ENCODE measurements around the gene GPNMB.

GPNMB gene

DNA sequence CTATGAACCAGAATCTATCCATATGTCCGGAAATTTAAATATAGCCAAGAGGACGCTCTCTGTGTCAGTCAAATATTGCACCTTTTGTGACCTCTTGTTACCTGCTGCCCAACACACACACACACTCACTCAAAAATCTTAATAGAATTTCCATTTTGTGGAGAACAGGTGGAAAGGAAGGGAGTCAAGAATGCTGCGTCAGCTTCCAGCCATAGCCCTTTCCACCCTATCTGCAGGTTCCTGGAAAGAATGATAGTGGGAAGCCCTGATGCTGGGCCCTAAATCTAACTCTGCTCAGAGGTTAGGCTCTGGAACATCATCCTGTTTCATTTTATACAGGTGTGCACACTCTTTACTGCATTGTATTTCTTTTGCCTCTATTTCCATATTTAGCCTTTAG lies 9.6 kb upstream of the GPNMB start:
- H3K27me3 ChIP-seq (ENCODE audit: control insufficient read depth, low read length), result peaks cover 3% of the 10 kb centered on the region

DNA sequence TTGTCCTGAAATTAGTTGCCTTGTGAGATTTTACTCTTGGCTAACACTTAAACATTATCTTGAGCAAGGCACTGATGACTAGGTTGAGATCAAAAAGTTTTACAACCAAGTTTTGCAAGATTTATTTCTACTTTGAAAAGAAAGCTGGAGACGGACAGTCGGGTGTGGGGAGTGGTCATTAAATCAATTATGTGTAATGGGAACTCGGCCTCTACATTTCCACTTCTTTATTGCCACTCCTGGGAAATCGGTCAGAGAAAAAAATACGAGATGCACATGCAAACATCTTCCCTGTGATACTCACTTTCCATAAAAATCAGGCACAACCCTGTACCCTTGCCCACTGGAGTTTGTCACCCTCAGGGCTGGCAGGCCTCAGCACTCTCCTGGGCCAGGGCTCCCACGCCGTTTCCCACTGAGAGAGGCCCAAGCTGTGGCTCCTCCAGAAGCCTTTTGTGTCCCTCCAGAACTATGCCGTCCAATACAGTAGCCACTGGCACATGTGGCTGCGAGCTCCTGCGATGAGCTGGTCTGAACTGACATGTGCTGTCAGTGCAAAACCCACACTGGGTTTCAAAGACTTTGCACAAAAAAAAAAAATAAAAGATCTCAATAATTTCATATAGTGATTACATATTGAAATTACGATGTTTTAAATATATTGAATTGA lies 7.5 kb upstream of the GPNMB start:
- TF ChIP-seq, protein P1, sequence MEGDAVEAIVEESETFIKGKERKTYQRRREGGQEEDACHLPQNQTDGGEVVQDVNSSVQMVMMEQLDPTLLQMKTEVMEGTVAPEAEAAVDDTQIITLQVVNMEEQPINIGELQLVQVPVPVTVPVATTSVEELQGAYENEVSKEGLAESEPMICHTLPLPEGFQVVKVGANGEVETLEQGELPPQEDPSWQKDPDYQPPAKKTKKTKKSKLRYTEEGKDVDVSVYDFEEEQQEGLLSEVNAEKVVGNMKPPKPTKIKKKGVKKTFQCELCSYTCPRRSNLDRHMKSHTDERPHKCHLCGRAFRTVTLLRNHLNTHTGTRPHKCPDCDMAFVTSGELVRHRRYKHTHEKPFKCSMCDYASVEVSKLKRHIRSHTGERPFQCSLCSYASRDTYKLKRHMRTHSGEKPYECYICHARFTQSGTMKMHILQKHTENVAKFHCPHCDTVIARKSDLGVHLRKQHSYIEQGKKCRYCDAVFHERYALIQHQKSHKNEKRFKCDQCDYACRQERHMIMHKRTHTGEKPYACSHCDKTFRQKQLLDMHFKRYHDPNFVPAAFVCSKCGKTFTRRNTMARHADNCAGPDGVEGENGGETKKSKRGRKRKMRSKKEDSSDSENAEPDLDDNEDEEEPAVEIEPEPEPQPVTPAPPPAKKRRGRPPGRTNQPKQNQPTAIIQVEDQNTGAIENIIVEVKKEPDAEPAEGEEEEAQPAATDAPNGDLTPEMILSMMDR (IDR thresholded peaks at IDR 0.05; ENCODE audit: low read depth, low read length, poor library complexity, severe bottlenecking), result no peak
- no peak for TF ChIP-seq EZH2phosphoT487 (IDR thresholded peaks at IDR 0.05; ENCODE audit: borderline replicate concordance, low read length)

More for the DNA sequence above, 9.6 kb upstream of the GPNMB start:
- no peak overlapping the region for H3K4me3 ChIP-seq (ENCODE audit: low read length)
- TF ChIP-seq, protein P1 (IDR thresholded peaks at IDR 0.05; ENCODE audit: low read depth, low read length, poor library complexity, severe bottlenecking), result no peak
- TF ChIP-seq EZH2phosphoT487 (IDR thresholded peaks at IDR 0.05; ENCODE audit: borderline replicate concordance, low read length), result no peak
- no peaks in the 10 kb centered on the region for H3K36me3 ChIP-seq (ENCODE audit: control insufficient read depth, low read length)
- H3K79me2 ChIP-seq (ENCODE audit: control insufficient read depth, low read length), result no peaks in the 10 kb centered on the region
- H3K27ac ChIP-seq (ENCODE audit: low read depth, low read length), result no peak overlapping the region
- H3K4me2 ChIP-seq (ENCODE audit: low read length), result no peak overlapping the region
- no peaks in the 10 kb centered on the region for H3F3A ChIP-seq (ENCODE audit: control insufficient read depth, insufficient read depth)
- H3K9me3 ChIP-seq (ENCODE audit: control insufficient read depth, insufficient read depth, low read length), result no peaks in the 10 kb centered on the region
- no peaks in the 10 kb centered on the region for H4K20me1 ChIP-seq (ENCODE audit: control insufficient read depth, insufficient read depth, low read depth, low read length)
- H3K9me2 ChIP-seq (replicated peaks; ENCODE audit: control insufficient read depth, low read length), result no peaks in the 10 kb centered on the region
- H3K4me1 ChIP-seq (ENCODE audit: control insufficient read depth, low read length), result no peaks in the 10 kb centered on the region

DNA sequence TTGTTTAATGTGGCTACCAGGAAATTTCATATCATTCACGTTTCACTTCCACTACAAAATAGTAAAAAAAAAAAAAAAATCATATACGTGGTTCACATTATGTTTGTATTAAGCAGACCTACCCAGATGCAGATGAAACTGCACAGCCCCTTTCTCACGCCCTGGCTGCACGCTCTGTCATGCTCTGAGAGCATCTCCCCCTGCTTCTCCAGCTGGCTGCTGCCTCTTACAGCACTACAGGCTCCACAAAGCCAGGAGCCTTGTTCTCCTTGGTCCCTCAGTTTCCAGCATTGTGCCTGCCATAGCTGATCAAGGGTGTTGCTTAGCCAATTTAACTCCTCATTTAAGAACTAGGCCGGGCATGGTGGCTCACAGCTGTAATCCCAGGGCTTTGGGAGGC lies 6.9 kb upstream of the GPNMB start:
- no peaks in the 10 kb centered on the region for H4K20me1 ChIP-seq (ENCODE audit: control insufficient read depth, insufficient read depth, low read depth, low read length)
- no peak overlapping the region for H3K27ac ChIP-seq (ENCODE audit: low read depth, low read length)
- no peak overlapping the region for H3K4me2 ChIP-seq (ENCODE audit: low read length)
- no peaks in the 10 kb centered on the region for H3K4me1 ChIP-seq (ENCODE audit: control insufficient read depth, low read length)
- no peaks in the 10 kb centered on the region for H3K9me2 ChIP-seq (replicated peaks; ENCODE audit: control insufficient read depth, low read length)
- no peak overlapping the region for H3K4me3 ChIP-seq (ENCODE audit: low read length)
- TF ChIP-seq, protein P1 (IDR thresholded peaks at IDR 0.05; ENCODE audit: low read depth, low read length, poor library complexity, severe bottlenecking), result no peak
- no peak for TF ChIP-seq EZH2phosphoT487 (IDR thresholded peaks at IDR 0.05; ENCODE audit: borderline replicate concordance, low read length)
- H3K9me3 ChIP-seq (ENCODE audit: control insufficient read depth, insufficient read depth, low read length), result no peaks in the 10 kb centered on the region
- H3K79me2 ChIP-seq (ENCODE audit: control insufficient read depth, low read length), result no peaks in the 10 kb centered on the region
- no peaks in the 10 kb centered on the region for H3F3A ChIP-seq (ENCODE audit: control insufficient read depth, insufficient read depth)
- peaks cover 12% of the 10 kb centered on the region for H3K27me3 ChIP-seq (ENCODE audit: control insufficient read depth, low read length)
- no peaks in the 10 kb centered on the region for H3K36me3 ChIP-seq (ENCODE audit: control insufficient read depth, low read length)

More for the DNA sequence above, 7.5 kb upstream of the GPNMB start:
- Histone ChIP-seq H3K79me2 (ENCODE audit: control insufficient read depth, low read length) (no peaks in the 10 kb centered on the region), H3K27me3 (ENCODE audit: control insufficient read depth, low read length) (peaks cover 12% of the 10 kb centered on the region), H3K9me2 (replicated peaks; ENCODE audit: control insufficient read depth, low read length) (no peaks in the 10 kb centered on the region), H3K4me3 (ENCODE audit: low read length) (no peak overlapping the region), H3K9me3 (ENCODE audit: control insufficient read depth, insufficient read depth, low read length) (no peaks in the 10 kb centered on the region), H3K4me1 (ENCODE audit: control insufficient read depth, low read length) (no peaks in the 10 kb centered on the region), H3K4me2 (ENCODE audit: low read length) (no peak overlapping the region), H3K27ac (ENCODE audit: low read depth, low read length) (no peak overlapping the region), H3F3A (ENCODE audit: control insufficient read depth, insufficient read depth) (no peaks in the 10 kb centered on the region), H4K20me1 (ENCODE audit: control insufficient read depth, insufficient read depth, low read depth, low read length) (no peaks in the 10 kb centered on the region), H3K36me3 (ENCODE audit: control insufficient read depth, low read length) (no peaks in the 10 kb centered on the region)

Measured in DOHH2 (cell line).